Body of pancreas (tissue), 4 donors: ENCODE measurements around the gene PPP1R9A.

ENCODE experiments used
- POLR2A ChIP-seq, 3 donors: fragments of 450-650 bp; IDR thresholded peaks; one replicate each; pipeline ENCODE4 v1.6.1; 2016; ENCODE audit warnings: antibody characterized with exemption in 3 of 3, mild to moderate bottlenecking in 2 of 3
- TF ChIP-seq, protein P1 (sequence below), 7 experiments: fragments of 450-650 bp in 4 of 7; fragments of 200-600 bp in 3 of 7; sonication (generic) in 3 of 7; IDR thresholded peaks; one replicate each; pipeline ENCODE4 v1.5.1; 2016 to 2019; ENCODE audit warnings: antibody characterized with exemption in 7 of 7

DNA sequence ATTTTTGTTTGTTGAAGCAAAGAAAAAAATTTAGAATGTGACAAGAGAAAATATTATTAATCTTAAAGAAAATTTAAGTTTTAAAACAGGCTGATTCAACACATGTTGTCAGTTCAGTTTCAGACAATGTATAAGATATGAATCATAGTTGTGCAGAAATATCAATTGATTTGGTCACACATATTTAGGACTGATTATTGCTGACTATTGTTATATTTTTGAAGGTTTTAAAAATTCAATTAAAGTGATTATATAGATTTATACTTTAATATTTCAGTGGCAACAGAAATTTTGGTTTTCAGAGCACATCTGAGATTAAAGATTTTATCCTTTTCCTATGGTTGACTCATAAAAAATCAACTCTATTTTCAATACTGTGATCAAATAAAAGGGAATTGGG is 284.4 kb downstream of the PPP1R9A start:
- TF ChIP-seq POLR2A (IDR thresholded peaks at IDR 0.05): no peak
- TF ChIP-seq, protein P1, sequence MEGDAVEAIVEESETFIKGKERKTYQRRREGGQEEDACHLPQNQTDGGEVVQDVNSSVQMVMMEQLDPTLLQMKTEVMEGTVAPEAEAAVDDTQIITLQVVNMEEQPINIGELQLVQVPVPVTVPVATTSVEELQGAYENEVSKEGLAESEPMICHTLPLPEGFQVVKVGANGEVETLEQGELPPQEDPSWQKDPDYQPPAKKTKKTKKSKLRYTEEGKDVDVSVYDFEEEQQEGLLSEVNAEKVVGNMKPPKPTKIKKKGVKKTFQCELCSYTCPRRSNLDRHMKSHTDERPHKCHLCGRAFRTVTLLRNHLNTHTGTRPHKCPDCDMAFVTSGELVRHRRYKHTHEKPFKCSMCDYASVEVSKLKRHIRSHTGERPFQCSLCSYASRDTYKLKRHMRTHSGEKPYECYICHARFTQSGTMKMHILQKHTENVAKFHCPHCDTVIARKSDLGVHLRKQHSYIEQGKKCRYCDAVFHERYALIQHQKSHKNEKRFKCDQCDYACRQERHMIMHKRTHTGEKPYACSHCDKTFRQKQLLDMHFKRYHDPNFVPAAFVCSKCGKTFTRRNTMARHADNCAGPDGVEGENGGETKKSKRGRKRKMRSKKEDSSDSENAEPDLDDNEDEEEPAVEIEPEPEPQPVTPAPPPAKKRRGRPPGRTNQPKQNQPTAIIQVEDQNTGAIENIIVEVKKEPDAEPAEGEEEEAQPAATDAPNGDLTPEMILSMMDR (IDR thresholded peaks at IDR 0.05): no peak
